ENCODE measurements around the gene TSPAN18.
A peak's percentile ranks its signal among the peaks of the same experiment; 100 is the strongest.

The TSPAN18 gene

DNA sequence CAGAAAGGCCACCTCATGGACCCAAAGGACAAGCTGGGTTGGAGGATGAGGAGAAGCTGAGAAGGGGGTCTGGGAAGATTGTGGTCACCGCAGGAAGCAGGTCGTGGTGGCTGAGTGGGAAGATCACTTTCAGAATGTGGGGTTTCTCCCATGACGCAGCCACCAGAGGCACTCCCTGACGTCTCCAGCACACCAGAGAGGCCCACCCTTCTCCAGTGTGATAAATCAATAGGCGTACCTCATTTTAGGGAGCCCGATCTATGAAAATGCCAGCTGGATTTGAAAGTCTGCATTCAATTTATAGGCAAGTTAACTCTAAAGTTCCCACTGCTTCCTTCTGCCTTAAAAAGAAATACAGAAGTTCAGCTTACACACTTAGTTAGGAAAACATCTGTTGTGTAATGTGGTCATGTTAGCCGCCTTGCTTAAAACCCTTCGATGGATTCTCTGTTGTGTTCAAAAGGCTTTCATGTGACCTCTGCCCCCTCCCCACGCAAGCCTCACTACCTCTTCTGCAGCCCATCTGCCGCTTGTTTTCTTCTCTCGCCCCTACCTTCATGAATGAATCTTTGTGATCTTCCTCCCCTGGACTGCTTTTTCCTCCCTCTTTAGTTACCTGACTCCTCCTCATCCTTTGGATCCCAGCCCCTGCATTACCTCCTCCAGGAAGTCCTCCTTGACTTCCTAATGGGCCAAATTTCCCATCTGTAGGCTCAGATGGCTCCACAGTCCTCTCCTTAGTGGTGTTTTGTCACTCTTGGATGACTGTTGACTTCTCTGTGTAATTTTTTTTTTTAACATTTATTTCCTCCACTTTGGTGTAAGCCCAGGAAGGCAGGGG is 10.7 kb downstream of the TSPAN18 start:
- no peak for DNase-seq (ENCODE audit: low spot score)

GRCh38 chr11:44738791-44739190 is 12.0 kb downstream of the TSPAN18 start:
- no peak for DNase-seq (ENCODE audit: low spot score)

DNA sequence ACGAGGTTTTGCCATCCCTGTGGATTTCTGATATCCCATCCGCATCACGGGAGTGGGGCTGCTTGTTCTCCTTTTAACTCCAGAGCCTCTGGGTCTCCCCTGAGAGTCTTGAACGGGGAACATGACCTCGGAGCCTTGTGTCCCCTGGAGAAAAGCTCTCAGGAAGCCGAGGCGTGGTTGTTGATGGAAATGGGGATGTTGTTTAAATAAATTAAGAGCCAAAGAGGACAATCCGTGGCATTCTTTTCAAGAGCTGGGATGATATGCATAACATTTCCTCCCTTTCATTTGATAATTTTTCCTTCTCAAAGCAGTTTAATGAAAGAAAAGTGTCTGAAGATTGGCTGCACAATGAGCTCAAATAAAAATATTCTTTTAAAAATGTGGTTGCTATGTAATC is 14.2 kb downstream of the TSPAN18 start:
- DNase-seq (ENCODE audit: low spot score) = no peak

DNA sequence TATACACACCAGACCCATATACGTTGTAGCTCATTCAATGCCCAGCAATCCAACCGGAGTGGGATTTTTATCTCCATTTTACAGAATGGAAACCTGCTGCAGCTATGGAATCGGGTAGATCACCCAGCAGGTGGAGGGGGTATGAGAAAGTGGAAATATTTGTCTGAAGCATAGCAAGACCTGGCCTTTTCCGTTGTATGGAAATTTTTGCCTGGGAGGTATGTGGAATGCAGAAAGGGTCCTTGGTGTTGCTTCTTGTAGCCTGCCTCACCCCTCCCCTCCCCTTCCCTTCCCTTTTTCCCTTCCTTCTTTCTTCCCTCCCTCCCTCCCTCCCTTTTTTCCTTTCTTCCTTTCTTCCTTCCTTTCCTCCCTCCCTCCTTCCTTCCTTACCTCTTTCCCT is 15.2 kb downstream of the TSPAN18 start:
- DNase-seq (ENCODE audit: low spot score) = no peak

DNA sequence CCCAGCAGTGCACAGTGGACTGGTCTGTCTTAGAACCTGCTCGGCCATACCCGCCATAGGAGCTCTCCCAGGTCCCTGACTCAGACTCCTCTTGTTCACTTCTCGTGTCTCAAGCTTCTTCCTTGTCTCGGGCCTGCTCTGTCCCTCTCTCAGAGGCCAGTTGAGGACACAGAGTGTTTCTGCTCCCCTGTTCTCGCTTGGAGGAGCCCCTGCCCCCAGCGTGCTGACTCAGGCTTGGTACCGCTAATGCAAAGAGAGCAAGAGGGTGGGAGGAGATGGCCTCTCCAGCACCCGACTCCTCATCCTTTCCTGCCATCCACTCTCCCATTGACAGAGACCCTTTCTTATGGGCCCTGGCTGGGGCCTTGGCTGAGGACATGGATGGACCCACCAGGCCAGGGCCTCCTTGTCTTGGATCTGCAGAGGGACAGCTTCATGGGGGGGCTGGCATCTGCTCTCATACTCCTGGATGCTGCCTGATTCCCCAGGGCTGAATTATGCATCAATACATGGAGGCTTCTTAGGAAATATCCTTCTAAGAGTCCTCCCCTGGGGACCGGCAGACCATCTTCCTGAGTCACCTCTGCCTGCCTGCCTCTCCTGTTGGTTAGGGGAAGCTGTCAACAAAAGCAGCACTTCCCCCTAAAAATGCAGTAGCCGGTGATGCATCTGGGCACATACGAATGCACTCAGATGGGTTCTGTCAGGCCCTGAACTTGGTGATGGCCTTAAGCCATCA is 15.9 kb downstream of the TSPAN18 start:
- no peak for DNase-seq (ENCODE audit: low spot score)

- no peak for DNase-seq (ENCODE audit: low spot score)
Observed at GRCh38 chr11:44743326-44743725, 16.6 kb downstream of the TSPAN18 start.

DNA sequence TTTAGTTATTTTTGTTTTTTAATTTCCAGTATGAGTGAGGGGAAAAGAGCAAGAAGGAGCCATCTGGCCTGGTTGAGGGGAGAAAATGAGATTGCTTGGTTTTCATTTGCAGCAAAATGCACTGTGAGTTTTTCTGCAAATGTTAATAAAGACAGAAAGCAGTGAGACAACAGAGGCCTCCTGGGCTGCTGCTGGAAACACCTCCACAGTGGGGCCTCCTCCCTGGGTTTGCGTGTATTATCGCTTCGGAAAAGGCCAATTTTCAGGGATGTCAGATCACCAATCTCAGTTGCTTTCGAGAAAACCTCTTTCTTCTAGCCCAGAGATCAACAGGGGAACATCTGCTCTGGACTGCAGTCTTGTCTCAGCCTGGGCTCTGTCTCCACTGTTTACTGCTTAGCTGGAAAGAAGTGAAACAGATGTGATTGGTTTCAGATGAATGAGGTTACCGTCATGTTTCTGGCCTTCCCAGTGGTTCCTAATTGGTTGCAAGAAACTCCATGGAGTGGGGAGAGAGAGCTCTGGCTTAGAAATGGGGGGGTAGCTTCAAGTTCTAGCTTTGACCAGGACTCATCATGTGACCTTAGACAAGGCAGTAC is 17.3 kb downstream of the TSPAN18 start:
- DNase-seq (ENCODE audit: low spot score) = peak; percentile 85

GRCh38 chr11:44746894-44747293 is 20.1 kb downstream of the TSPAN18 start:
- DNase-seq (ENCODE audit: low spot score) = no peak

DNA sequence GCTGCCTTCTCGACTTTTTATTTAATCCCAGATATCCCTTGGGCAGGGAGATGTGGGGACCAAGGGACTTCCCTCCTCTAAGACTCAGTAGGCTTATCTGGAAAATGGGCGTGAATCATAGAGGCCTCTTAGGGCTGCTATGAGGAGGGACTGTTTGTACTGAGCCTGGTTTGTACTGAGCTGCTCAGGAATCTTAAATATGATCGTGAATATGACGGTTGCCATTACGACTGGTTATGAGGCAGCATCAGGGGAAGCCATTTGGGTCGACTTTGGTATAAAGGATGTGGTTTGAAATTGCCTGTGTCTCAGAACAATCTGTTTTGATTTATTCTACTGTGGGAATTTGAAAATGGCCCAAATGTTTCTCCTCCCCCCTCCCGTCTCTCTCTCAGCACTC is 20.6 kb downstream of the TSPAN18 start:
- no peak for DNase-seq (ENCODE audit: low spot score)

- DNase-seq (ENCODE audit: low spot score) = no peak
Observed at GRCh38 chr11:44747836-44748235, 21.1 kb downstream of the TSPAN18 start.

- no peak for DNase-seq (ENCODE audit: low spot score)
Observed at GRCh38 chr11:44748606-44749005, 21.8 kb downstream of the TSPAN18 start.

GRCh38 chr11:44749189-44749588 is 22.4 kb downstream of the TSPAN18 start:
- no peak for DNase-seq (ENCODE audit: low spot score)

- no peak for DNase-seq (ENCODE audit: low spot score)
Observed at GRCh38 chr11:44750551-44751465, 24.0 kb downstream of the TSPAN18 start.

GRCh38 chr11:44752300-44752699 is 25.5 kb downstream of the TSPAN18 start:
- no peak for DNase-seq (ENCODE audit: low spot score)

DNA sequence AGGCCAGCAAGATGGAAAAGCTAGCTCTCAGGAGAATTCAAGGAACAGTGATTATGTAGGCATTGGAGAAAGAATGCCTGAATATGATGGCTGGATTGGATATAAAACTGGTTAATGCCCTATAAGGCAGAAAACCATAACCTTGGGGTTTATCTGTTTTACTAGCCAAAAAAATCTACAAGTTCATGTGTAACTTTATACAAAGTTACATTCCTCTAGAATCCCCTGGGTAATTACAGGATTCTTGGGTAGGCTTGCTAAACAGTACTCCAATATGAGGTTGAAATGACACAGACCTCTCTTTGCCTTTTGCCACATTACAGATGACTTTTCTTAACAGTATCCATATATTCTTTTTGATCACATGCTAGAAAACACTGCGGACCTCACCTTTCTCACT is 26.0 kb downstream of the TSPAN18 start:
- no peak for DNase-seq (ENCODE audit: low spot score)

DNA sequence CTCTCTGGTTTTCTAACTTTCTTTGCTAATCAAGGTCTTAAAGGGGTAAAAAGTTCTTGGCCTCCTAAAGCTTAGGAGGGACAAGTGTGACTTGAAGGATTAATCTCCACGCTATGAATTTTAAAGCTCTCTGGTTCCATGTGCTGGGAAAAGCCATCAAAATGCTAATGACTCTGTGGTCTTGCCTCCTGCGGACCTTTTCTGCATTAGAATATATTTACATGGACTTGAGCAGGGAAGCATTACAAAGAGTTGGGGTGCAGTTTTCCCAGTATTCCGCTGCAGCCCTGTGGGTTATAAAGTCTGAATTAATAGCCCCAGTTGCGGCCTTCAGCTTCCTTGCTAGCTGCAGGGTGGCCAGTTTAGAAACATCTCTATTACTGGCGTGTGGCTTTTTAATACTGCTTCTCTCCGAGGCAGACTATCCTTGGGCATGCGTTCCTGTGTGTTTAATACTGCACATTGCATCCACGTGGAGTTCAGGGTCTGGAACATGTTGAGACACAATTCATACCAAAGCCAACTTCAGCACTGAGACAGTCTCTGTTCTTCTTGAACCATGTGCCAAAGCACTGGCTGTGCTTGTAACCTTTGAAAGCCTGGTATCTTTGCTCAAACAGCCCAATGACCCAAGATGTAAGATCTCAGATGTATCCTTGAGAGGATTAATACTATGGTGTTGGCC is 27.3 kb downstream of the TSPAN18 start:
- no peak for DNase-seq (ENCODE audit: low spot score)

DNA sequence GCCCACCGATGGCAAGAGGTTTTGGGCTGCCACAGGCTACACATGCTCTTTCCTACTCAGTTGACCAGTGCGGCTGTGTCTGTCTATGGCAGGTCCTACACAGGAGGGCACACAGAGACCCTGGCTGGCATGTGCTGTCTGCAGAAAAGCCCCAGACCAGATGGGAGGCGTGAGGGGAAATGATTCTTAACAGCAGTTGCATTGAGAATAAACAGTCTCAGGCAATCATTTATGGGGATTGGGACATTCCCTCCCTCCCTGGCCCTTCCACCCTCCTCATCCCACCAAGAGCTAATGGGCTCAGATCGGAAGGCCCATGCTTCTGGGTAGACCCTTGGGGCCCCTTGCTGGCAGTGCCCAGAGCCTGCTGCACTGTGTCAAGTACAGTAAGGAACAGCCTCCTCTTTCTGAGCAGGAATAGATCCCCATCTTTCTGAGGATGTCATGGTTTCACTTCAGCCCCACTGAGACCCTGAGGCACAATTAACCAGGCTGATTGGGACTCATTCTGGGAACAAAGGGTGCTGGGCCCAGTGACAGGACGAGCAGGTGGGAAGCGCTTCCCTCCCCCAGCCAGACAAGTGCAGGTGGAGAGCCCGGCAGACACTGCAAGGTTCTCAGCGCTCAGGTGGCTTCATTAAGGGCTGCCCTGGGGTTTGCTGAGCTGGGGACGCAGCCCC is 28.3 kb downstream of the TSPAN18 start:
- DNase-seq (ENCODE audit: low spot score) = peak; percentile 64

DNA sequence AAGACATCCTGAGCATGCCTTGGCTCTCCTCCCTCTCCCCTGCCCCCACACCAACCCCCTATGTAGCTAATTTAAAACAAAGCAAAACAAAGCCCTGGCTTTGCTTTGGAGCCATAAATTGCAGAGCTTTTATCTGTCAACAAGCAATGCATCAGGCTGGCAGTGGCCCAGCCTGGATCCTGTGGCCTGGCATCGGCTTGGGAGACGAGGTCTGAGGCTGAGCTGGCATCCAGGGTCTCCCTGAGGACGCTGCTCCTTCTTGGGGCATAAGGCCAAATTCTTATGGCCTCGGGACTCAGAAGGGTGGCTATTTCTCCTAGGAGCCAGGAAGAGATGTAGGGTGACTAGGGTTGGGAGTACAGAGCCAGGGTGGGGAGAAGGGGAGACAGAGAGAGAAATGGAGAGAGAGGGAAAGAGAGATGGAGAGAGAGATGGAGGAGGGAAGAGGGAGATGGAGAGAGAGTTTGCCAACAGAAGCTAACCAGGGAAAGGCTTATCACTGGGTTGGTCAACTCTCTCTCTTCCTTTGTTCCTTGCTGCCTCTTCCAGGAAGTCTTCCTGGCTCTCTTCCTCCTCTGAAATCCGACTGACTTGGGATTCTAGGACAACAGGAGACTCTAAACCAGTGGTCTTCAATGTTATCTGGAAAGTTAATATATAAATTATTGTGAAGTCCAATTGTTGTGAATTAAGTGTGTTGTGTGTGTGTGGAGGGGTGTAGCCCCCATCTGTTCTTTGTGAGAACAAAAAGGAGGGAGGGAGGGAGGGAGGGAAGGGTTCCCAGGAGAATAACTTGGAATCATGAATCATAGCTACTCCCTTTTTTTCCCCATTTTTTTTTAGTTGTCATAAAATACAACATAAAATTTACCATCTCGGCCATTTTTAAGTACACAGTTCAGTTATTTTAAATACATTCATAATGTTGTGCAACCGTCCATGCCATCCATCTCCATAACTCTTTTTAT is 29.1 kb downstream of the TSPAN18 start:
- no peak for DNase-seq (ENCODE audit: low spot score)

- no peak for DNase-seq (ENCODE audit: low spot score)
Observed at GRCh38 chr11:44758983-44759382, 32.2 kb downstream of the TSPAN18 start.

All from SK-N-DZ (cell line).